NCI-H460 (cell line): Measurements from ENCODE around the gene SPATA31E1. TPM values are rescaled to one million over a fixed set of nuclear protein-coding genes. Genes with fewer than 3 reads are reported as not detected.

Experiments used
- DNase-seq: peaks from one replicate; pipeline ENCODE4 v3.0.0-alpha.2; 2016; ENCODE audit warnings: low read depth; ENCODE audit errors: extremely low read depth
- total RNA-seq: library from RNA; depleted of rRNA; stranded (reverse); fragments of >200 nt; shearing (Covaris generic); gene quantifications from 2 replicates; pipeline ENCODE4 v1.2.3, GENCODE V29; 2014

The SPATA31E1 gene
- total RNA-seq, 1 experiment from 2014 or later, result not detected

DNA sequence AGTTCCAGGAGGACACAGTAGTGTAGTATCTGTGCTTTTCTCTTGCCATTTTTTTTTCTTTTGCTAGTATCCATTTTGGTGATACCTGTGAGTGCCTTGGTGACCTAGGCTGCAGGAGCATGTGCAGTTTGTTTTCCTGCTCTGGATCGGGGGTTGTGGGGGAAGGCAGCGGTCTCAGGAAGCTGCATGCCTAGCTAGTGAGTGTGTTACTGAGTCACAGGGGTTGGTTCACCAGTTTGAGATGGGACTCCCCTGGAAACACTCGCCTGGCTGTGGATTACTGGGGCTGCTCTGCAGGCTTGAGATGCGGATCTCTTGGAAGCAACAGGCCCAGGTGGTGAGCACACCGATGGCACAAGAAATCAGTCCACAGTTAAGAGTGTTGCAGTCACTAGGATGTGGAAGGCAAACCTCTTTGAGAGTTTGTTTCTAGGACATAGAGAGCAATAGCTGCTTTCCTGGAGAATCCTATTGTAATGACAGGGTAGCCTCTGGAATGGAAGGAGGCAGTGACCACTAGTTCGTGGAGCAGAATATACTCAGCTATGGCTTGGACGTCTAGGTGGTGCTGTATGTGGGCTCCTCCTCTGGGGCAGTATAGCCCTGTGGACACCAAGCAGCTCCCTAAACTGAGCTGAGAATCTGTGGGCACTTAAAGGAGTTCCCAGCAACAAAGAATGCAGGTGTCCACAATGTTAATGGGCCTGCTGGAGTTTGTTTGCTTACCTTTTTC lies 20.0 kb upstream of the SPATA31E1 start:
- DNase-seq, result no peak

DNA sequence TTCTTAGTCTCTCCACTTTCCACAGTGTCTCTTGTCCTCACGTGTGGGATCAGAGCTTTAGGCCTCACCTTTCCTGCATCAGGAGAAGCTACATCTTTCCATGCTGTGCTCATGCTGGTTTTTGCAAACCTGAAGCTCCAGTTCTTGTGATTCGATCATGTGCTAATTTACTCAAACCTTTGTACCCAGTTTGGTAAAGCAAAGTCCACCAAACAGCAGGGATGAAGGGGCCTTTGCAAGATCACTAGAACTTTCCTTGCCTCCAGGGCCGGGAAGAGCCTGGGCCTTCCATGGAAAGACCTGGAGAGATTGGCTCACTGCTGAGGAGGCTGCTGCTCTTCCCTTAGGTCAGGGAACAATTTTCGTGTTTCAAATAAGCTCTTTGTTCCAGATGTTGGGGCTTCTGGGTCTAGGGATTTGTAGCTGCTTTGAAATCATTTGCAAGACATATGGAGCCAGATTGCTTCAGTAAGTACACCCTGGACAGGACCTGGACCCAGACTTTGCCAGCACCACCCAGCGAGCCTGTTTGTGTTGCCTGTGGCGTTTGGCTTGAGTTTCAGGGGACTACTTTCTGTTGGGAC lies 18.7 kb upstream of the SPATA31E1 start:
- no peak for DNase-seq

DNA sequence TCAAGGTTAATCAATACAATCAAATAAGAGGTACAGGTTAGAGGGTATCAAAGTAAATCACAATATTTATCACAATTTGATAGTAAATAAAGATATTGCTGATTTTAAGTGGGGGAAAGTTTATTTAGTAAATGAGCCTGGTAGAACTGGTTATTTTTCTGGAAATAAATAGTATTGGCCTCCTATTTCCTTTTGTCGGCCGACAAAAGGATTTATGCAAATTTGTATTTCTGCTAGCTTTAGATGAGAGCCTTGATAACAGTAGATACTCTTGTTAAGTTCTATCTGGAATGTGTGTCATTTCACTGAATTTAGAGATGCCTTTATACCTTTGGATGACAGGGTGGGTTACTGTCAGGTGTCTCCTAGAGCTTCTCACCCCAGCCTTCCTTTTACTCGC lies 17.8 kb upstream of the SPATA31E1 start:
- DNase-seq, result no peak

DNA sequence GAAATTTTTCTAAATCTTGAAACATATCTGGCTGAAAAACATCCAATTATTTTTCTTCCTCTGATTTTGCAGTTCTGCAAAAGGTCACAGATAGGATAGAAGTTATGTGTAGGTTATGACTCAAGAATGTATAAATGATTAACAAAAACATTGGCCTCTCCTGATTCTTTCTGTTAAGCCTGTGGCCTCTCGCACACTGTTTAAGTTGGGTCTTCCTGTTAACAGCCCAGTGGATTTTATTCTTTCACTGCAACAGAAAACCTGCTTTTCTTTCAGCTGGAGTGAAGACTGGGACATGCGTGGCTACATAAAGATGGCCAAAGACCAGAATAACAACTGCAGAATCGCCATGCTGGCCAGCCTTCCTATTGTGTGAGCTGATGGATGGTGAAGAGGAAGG lies 17.1 kb upstream of the SPATA31E1 start:
- no peak for DNase-seq

DNA sequence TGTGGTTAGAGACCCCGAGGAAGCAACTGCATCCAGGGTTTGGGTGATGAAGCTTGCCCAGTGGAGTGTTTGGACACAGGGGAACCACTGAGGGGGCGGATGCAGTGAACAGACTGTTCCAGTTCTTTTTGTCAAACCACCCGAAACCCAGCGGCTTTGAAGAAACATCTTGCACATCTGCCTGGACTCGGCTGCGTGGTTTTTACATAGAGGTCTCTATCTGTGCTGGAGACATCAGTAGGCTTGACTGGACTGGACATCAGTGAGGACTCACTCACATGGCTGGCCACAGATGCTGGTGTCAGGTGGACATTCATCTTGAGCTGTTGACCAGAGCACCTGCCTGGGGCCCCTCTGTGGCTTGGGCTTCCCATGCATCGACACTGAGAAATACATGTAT lies 15.3 kb upstream of the SPATA31E1 start:
- DNase-seq, result no peak

DNA sequence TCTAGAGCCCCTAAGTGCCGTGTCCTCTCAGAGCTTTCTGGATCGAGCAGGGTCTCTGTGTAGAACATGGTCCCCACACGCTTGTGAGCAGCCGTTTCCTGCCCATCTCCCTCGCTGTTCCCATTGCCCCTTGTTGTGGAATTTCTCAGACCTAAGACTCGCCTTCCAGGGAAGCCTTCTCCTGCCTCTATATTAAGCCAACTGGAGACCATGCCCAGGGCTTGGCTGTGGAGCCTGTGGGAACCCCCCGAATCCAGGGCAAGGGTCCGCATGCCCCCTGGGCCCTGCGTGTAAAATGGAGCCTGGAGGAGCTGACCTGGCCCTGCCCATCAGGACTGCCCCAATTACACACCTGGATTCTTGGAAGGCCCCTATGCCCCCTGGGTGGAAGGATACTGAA lies 14.5 kb upstream of the SPATA31E1 start:
- no peak for DNase-seq

DNA sequence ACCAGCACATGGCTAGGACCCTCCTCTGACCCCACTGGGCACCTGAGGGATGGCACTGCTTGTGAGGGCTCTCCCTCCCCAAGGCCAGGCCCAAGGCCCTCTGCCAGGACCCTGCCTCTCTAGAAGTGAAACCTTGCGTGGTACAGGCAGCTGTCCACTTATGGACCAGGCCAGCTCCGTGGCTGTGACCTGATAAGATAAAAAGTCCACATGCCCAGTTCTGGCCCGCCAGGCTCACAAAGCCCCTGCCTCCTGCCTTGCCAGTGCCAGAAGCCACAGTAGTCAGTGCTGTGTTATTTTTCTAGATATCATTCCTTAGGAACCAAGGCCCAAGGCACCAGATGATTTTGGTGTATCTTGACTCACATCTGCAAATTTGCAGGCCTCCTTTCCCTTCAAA lies 14.0 kb upstream of the SPATA31E1 start:
- DNase-seq, result no peak

DNA sequence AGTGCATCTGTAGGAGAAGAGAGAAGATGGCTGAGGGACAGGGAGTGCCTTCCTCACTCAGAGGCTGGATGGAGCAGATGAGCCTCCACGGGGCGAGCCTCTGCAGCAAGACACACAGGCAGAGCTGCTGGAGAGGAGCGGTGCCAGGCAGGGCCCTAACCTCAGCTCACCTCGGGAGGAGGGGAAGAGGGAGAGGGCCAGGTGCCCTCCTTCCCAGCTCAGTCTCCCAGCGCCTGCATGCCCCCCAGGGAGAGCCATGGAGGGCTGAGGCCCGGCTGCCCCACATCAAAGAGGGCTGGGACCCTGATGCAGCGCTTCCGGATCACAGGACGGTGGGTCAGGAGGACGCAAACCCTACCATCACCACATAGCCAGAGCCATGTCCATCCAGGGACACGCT lies 13.6 kb upstream of the SPATA31E1 start:
- DNase-seq, result no peak

DNA sequence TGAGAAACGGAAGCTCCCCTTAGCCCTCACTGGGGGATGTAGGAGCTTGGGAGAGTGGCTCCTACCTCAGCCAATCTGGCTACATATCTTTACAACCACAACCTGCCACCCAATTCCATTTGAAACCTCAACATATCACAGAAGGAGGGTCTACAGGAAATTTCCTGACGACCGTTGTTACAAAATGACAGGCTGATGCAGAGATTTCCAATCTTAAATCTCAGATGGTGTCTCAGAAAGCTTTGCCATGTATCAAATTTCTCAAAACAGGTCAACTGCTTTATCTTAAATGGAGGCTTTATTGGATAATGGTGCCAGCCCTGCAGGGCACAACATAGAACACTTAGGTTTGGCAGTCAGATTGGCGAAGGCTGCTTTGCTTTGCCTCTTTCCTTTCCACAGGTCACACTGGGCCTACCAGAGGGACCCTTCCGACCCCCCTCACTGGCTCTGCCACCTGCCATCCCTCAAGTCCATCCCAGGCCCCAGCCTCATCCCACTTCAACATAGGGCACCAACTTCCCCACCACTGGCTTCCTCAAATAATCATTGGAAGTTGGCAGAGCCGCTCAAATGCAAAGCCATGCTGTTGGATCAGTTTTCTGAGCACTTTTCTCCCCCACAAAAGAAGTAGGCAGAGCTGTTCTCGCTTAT lies 11.1 kb upstream of the SPATA31E1 start:
- no peak for DNase-seq

DNA sequence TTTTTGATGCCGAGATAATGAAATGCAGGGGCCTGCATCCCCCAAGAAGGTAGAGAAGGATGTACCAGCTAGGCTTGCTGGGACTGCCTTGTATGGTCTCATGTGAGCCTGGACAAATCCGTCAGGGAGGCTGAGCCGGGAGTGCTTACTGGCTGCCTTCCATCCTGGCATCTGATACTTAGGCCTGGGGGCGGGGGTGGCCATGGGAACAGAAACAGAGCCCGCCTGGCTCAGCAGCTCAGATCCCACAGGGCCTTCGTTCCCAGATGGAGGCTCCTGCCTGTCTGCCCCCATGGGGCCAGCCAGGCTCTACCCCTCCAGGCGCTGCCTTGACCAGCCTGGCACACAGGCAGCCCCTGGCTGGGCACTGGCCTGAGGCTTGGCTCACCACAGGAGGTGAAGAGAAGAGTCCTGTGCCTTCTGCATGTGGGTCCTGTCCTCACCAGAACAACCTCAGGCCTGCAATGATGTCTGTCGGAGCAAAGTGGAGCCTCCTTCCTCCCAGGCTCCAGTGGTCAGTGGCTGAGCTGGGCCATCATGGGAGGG lies 10.5 kb upstream of the SPATA31E1 start:
- no peak for DNase-seq

DNA sequence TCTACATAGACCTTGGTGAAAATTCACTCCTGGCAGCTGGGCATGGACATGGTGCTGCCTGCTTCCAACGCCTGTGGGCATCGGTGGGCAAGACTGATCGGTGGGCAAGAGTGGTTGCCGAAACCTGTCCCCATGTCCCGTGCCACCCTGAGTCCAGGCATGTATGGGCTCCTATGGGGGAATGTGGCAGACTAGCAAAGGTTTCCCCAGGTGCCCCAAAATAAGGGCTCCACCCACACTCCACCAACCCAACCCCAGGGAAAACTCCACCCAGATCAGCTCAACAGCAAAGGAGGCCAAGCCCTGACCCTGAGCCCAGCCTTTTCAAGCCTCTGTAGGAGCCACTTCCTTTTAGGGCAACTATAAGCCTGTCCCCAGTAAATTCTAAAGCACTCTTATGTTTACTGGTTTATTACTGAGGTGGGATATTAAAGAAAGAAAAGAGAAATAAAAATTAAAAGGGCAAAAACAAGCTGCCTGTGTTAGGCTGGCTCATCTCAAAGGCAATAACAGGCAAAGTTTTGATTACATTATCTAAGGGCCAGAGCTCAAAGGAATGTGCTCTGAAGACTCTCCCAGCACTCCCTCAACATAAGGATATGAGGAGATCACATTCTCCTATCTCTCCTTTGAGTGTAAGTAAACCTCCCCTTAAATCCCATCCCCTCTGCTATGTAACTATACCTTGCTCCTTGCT lies 8.9 kb upstream of the SPATA31E1 start:
- no peak for DNase-seq

DNA sequence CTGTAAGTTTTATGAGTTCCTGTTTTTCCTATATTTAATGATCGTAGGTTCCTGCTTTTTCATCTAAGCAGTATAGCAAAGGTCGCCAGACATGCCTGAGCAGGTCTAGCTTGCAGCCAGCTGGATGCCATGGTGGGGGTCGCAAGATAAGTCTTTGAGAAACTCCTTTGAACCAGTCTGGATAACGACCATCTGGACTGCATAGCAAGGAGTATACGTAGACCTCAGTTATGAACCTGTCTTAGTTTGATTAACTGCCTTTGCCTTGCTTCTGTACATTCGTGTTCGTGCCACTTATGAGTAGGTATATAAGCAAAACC lies 8.4 kb upstream of the SPATA31E1 start:
- no peak for DNase-seq

DNA sequence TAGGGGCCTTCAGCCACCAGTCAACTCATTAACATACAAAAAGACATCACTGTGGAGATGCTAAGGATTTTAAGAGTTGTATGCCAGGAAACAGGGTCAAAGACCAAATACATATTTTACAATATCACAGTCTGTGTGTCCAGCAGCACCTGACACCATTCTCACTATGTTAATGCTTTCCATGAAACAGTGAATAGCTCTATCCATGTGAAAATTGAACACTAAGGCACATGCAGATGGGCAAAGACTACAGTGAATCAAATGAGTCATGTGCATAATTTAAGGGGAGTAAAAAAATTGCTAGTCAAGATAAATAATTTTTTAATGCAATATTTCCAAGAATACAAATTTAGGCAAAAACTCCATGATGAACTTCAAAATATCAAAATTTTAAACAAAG lies 7.6 kb upstream of the SPATA31E1 start:
- no peak for DNase-seq

DNA sequence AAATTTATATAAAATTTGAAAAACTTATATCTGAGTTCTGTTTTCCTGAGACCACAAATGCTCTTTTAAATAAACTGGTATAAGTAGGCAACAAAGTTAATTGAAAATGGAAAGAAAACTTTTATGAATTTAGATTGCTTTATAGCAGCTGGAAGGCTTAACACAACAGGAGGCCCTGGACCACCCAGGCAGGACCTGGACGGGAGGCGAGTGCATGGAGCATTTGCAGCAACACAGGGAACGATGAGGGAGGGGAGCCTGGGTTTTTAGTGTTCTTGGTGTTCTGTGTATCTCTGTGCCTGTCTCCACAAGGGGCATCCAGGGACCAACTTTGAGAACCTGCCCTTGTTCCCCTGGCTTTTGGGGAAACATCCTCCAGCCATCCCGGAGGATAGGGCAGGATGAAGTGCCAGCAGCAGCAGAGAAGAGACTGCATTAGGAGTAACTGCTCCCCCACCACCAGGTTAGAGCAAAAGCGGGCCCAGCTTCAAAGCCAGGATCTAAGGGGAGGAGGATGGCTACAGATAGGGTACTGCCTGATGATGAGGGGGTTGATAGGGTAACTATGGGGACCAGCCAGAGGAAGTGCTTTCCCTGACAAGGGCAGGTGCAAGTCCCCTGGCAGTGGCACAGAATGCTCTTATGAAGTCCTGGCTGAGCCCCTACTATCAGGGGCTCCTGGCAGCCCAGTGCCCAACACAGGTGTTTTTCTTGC lies 6.7 kb upstream of the SPATA31E1 start:
- no peak for DNase-seq

DNA sequence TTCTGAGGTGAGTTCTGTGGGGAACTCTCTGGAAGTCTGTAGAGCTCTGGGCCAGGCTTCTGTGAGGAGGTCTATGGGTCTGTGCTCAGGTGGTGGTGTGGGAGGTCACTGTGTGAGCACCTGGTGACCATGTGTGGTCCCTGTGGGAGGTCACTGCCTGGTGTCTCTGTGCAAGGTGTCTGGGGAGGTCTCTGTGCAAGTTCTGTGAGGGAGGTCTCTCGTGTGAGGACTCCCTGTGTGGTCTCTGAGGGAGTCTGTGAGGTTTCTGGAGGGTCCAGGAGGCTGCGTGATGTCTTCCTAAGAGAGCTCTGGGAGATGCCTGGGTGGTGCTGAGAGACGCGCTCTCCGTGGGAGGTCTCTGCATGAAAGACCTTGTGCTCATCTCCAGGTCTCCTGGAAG lies 6.0 kb upstream of the SPATA31E1 start:
- DNase-seq, result no peak

DNA sequence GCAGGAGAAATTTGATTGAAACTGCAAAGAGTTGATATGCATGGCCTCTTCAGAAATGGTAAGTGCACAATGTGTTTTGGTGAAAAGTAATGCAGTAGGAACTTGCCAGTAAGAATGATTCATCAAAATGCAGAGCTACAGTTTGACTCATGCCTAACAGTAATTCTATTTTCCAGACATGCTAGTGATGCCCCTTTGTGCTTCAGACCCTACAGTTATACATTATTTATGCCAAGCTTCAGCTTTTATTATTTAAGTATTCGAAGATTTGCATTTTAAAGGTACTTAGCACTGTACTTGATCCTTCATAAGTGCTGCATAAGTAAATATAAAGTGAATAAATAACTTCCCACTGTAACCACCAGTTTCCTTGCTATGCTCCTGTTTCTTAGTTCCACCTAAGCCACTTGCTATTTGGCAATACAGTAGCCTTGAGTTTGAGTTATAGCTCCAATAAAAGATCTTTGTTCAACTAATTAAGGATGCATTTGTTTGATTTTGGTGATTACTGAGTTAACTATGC lies 3.6 kb upstream of the SPATA31E1 start:
- peak; percentile 78 for DNase-seq

DNA sequence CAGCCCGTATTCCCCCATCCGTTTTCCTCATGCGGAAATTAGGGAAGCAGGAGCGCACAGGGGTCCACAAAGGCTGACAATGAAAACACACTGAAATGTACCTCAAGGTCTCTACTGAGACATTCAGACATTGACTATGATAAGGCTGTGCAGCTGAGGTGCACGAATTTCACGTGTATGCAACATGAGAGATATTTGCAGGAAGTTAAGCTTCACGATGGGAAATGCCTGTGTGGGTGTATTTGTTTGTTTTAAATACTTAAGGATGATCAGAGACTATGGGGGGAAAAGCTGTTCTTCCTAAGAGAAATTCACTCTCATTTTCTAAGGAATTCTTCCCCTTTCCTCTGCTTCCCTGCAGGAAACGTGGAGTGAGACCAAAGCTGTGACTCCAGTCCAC lies 2.6 kb upstream of the SPATA31E1 start:
- DNase-seq, result no peak

DNA sequence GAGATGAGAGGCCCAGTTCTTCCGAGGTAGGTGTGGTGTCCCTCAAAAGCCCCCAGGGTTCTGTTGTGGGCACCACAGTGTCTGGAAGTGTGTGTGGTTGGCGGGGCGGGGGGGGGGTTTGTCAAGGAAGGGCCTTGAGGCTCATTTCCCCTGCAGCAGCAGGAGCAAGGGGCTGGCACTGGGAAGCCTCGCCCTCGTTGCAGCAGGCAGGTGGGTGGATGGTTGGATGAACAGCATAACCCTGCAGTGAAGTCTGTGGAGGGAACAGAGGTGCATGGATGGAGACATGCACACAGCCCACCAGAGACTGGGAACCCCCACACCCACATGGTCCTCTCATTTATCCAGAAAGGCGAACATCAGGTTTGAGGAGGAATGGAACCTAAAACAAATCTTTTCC lies 2.0 kb upstream of the SPATA31E1 start:
- DNase-seq, result no peak

DNA sequence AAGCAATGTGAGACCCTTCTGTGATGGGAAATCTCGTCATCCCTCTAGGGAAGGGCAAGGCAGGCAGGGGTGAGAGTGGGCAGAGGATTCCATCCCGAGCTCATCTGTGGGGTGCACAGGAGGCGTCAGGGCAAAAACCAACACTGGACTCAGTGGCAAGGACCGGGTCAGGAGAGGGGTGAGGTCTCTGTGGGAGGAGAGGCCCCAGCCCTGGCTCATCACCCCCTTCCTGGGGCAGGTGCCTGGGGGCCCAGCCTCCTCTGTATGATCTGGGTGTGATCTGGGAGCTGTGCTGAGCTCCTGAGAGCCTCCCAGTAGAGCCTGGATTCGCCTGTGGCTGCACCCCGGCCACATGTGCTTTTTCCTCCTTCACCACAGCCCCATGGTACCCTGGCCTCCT lies 597 bp downstream of the SPATA31E1 start:
- DNase-seq, result no peak

DNA sequence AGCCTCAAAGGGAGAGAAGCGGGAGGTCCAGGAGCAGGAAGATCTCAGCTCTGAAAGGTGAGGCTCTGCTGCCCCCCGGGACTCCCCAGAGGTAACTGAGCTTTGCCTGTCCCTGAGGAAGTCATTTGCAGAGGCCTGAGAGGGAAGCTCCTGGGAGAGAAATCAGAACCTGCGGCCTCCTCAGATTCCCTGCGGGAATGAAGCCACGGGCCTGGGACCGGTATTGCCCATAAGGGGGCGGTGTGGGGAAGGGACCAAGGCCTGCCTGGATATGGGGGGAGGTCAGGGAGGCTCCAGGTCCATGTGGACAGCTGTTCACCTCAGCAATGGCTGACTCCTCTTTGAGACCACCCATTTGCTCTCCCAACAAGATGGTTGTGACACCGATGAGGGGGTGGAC lies 1.3 kb downstream of the SPATA31E1 start:
- DNase-seq, result no peak
